ENCODE results near the gene TAP2. TPM values are rescaled to one million over a fixed set of nuclear protein-coding genes. Genes with fewer than 3 reads are reported as not detected.

TAP2 gene
- total and polyA plus RNA-seq, 10 of the 15 experiments (the other 5 are each of a cell fraction or from before 2014, with no cell fraction given): 5.3 to 77.2 (median 35.3) TPM

- TF ChIP-seq TCF3 (IDR thresholded peaks at IDR 0.05; ENCODE audit: borderline replicate concordance, insufficient read depth, low read depth, low read length) (no peak), CREM (IDR thresholded peaks at IDR 0.05; ENCODE audit: low read depth) (peak; percentile 50; the same call in 1 of the 2 replicates), USF1 (IDR thresholded peaks at IDR 0.05; ENCODE audit: borderline replicate concordance, extremely low read length, insufficient read depth, low read depth, low read length) (no peak), PRDM15 (CRISPR knock-in tag; IDR thresholded peaks at IDR 0.05) (no peak), SP1 (IDR thresholded peaks at IDR 0.05; ENCODE audit: low read depth, low read length) (no peak), HSF1 (IDR thresholded peaks at IDR 0.05; ENCODE audit: low read depth, low read length) (no peak), MTA2 (IDR thresholded peaks at IDR 0.05; ENCODE audit: low read depth) (no peak), MAX (IDR thresholded peaks at IDR 0.05; ENCODE audit: low read depth, low read length) (no peak), CEBPZ (IDR thresholded peaks at IDR 0.05; ENCODE audit: low read depth, low read length) (no peak), FOS (IDR thresholded peaks at IDR 0.05; ENCODE audit: borderline replicate concordance, extremely low read depth, insufficient read length) (no peak), KLF5 (IDR thresholded peaks at IDR 0.05; ENCODE audit: partially characterized antibody) (no peak), TCF7 (IDR thresholded peaks at IDR 0.05; ENCODE audit: borderline replicate concordance) (peak; percentile 68), SIX5 (IDR thresholded peaks at IDR 0.05; ENCODE audit: low read depth, low read length, severe bottlenecking) (no peak), BRCA1 (IDR thresholded peaks at IDR 0.05; ENCODE audit: low read depth, low read length) (no peak), MYB (IDR thresholded peaks at IDR 0.05; ENCODE audit: borderline replicate concordance, low read depth, low read length) (no peak), ATF7 (IDR thresholded peaks at IDR 0.05; ENCODE audit: low read depth) (no peak), CBFB (IDR thresholded peaks at IDR 0.05; ENCODE audit: low read depth) (peak; percentile 56; the same call in 1 of the 2 replicates), PKNOX1 (IDR thresholded peaks at IDR 0.05) (peak; percentile 72), ZNF274 (IDR thresholded peaks at IDR 0.05; ENCODE audit: insufficient read depth, insufficient read length) (no peak), JUNB (IDR thresholded peaks at IDR 0.05) (peak; percentile 80)
Measured at GRCh38 chr6:32840604-32841246, 2.2 kb upstream of the TAP2 start (continued).

Data from GM12878 (cell line).